Activated CD8-positive, alpha-beta memory T cell treated with anti-CD3 and anti-CD28 coated beads for 4 hours (primary cell): ENCODE data around the gene TOR2A.
"Not testable (repeated sequence)": the region's sequence is repeated elsewhere in the genome, so short reads cannot be mapped to it uniquely, and the experiment has no call there.

Source experiments
- DNase-seq, 2 donors: peaks; one replicate each; pipeline ENCODE4 v3.0.0-alpha.2; 2020; ENCODE audit warnings: low read depth in 2 of 2

TOR2A gene

GRCh38 chr9:127734747-127735529, at the start of gene TOR2A:
Gene TOR2A (minus strand): TSS chr9:127735294. CDS start chr9:127735270, 24 bp downstream.
- DNase-seq = peak; percentile 95 to 96

DNA sequence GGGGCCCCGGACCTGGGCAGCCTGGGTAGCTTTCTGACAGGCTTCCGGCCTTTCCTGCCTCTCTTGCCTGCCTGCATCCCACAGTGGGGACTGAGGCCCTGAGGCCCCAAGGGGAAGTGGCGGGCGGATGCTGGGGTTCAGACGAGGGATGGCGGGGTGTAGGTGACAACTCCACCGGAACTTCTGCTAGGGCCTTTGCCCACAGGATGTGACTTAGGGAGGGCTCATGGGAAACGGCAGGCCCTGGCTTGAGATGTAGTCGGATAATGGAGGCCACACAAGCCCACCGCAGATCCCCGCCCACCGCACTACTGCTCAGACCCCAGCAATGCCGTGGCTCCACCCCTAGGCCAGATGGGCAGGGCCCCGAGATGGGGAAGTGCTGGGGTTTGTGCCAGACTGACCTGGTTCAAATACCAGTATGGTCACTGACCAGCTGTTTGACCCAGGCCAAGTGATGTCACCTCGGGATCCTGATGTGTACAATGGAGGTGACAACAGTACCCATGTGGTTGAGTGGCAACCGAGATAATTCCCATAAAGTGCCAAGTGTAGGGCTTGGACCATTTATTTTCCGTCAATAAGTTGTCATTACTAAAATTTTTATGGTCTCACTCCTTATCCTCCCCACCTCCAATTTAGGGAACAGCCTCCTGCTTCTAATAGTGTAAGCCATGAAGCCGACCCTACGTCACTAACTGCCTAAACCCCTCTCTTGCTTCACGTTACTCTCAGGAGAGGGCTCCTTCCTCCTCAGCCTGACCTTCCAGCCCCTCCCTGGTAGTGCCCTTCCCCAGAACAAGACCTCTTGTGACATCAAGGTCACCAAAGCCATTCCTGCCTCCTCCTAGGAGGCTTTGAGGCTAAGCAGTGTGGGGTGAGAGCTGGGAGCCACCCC, 48.3 kb upstream of the TOR2A start:
- peak; percentile 56 to 60 for DNase-seq

GRCh38 chr9:127781806-127782205, 46.7 kb upstream of the TOR2A start:
- DNase-seq = no peak

- not testable (repeated sequence) for DNase-seq
Observed at GRCh38 chr9:127780909-127781308, 45.8 kb upstream of the TOR2A start.

GRCh38 chr9:127780126-127780885, 45.2 kb upstream of the TOR2A start:
- no peak for DNase-seq

GRCh38 chr9:127779136-127779981, 44.3 kb upstream of the TOR2A start:
- DNase-seq = peak; percentile 38 to 59

- no peak for DNase-seq
Observed at GRCh38 chr9:127778280-127779135, 43.4 kb upstream of the TOR2A start, which contains the start of gene SH2D3C. Gene SH2D3C (minus strand): TSS chr9:127778666. CDS start chr9:127778627, 39 bp downstream.

GRCh38 chr9:127777368-127777980, 42.4 kb upstream of the TOR2A start:
- DNase-seq = no peak

DNA sequence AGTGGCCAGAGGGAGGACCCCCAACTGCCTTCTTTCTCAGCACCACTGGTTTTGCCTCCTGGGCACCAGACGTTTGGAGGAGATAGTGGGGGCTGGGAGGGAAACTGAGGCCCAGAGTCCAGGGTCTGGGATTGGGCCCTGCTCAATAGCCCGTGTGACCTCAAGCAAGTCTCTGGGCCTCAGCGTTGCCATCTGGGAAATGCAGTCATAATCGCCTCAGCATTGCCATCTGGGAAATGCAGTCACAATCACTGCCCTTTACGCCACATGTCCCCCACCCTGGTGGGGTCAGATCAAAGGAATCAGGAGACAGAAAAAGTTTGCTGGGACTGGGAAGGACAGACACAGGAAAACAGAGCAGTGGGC, 41.8 kb upstream of the TOR2A start:
- no peak for DNase-seq

GRCh38 chr9:127776195-127776923, 41.3 kb upstream of the TOR2A start:
- peak; percentile 57 to 58 for DNase-seq

- no peak for DNase-seq
Observed at GRCh38 chr9:127773981-127774380, 38.9 kb upstream of the TOR2A start.

DNA sequence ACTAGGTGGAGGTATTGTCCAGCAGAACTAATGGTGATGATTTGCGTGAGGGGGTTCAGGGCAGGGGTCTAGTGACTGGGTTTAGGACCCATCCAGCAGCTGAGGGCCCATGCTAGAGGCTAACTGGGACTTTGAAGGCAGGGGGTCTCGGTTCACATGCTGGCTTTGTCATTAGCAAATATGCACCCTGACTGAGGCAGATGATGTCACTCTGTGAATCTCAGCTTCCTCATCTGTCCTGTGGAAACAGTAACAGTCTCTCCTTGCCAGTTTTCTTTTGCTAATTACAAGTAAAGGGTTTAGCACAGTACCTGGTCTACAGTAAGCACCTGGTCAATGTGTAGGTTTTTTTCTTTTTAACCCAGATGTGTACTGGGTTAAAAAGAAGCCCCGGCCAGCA, 38.2 kb upstream of the TOR2A start:
- no peak for DNase-seq

DNA sequence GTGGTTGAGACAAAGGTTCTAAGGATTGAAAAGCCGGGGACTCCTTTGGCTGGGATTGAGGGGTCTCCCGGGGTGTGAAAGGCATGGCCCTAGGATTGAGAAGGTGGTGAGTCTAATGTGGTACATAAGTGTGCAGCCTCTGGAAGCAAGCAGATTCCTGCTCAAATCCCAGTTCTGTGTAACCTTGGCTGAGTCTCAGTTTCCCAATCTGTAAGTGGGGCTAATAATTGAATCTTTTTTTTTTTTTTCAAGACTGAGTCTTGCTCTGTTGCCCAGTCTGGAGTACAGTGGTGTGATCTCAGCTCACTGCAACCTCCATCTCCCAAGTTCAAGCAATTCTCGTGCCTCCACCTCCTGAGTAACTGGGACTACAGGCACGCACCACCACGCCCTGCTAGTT, 37.5 kb upstream of the TOR2A start:
- DNase-seq = no peak

DNA sequence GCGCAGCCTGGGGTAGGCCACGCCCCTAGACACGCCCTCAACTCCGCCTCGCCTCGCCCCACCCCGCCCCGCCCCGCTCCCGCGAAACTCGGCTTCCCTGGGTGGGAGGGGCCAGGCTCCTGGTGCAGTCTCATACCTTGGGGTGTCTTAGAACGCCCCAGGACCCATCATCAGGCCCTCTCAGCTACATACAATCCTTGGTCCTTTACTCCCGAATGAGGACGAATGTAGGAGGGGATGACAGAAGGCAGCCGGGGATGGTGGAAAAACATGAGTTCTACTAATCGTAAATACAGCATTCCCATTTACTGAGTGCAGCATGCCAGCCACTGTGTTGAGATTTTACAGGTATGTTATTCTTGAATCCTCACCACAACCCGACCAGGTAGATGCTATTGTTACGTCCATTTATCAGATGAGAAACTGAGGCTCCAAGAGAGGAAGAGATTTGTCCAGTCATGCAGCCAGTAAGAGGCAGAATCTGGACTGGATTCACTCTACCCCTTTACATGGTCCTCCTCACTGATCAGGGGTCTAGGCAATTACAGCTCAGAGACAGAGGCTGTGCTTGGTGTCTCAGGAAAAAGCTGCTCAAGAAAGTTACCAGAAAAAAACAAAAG, 36.6 kb upstream of the TOR2A start:
- DNase-seq = no peak

- DNase-seq = peak; percentile 84 to 92
Observed at GRCh38 chr9:127770905-127771569, 35.9 kb upstream of the TOR2A start.

DNA sequence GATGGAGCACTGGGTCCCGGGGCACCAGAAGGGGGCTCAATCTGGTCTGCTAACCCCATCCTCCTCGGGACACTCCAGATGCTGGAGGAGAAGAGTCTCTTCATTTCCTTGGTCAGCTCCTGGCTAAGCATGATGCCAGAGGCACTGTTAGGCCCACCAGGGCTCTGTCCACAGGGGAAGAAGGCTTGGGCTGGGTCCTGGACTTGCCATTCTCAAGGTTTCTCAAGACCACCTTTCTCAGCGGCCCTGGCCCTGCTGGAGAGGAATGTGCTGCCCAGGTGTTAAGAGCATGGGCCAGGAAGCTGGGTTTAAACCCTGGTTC, 35.5 kb upstream of the TOR2A start:
- DNase-seq = no peak

- no peak for DNase-seq
Observed at GRCh38 chr9:127769929-127770582, 35.0 kb upstream of the TOR2A start.

GRCh38 chr9:127769101-127769500, 34.0 kb upstream of the TOR2A start:
- DNase-seq = no peak
